WERI-Rb-1 (cell line): Measurements from ENCODE around the gene LRRC19.

Experiments
- DNase-seq: peaks from one replicate; pipeline ENCODE4 v3.0.0-alpha.2; 2020
- H3K27ac ChIP-seq: fragments of 250-450 bp; sonication (Bioruptor Pico); 2 replicates; pipeline ENCODE4 v1.5.1; 2020; ENCODE audit warnings: mild to moderate bottlenecking, moderate library complexity
- H3K27me3 ChIP-seq: fragments of 250-450 bp; sonication (Bioruptor Pico); 2 replicates; pipeline ENCODE4 v1.5.1; 2021; ENCODE audit warnings: mild to moderate bottlenecking, low read depth, moderate library complexity; ENCODE audit not compliant: insufficient read depth, severe bottlenecking
- H3K36me3 ChIP-seq: fragments of 250-450 bp; sonication (Bioruptor Pico); 2 replicates; pipeline ENCODE4 v1.5.1; 2020; ENCODE audit warnings: mild to moderate bottlenecking, moderate library complexity
- H3K4me3 ChIP-seq: 2 replicates; pipeline ENCODE4 v1.5.1; 2011; ENCODE audit warnings: low read depth, mild to moderate bottlenecking, control low read depth, low read length
- H3K9me3 ChIP-seq: fragments of 250-450 bp; sonication (Bioruptor Pico); 2 replicates; pipeline ENCODE4 v1.5.1; 2021; ENCODE audit warnings: mild to moderate bottlenecking, moderate library complexity; ENCODE audit not compliant: severe bottlenecking
- TF ChIP-seq, protein P1 (sequence below): IDR thresholded peaks from 2 replicates; pipeline ENCODE4 v1.5.1; 2011; ENCODE audit warnings: low read depth, mild to moderate bottlenecking, control low read depth, inconsistent platforms, low read length

Gene LRRC19

DNA sequence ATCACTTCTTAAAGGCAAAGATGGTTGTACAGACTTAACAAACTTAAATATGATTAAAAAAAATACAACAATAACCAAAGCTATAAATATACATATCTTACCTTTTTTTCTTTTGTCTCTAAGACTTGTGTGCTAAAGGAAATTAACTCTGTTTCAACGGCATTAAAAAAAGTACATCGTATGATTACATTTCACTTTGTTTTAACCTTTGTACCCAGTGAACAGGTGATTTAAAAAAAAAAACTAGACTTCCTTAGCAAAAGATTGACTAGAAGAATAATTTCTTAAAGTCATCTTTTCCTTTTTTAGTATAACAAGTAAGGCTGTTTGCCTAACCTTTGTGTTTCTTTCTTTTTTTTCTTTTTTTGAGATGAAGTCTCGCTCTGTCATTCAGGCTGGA, at the start of gene LRRC19:
Gene LRRC19, minus strand, starts transcription at position 182 of the 400 bp plus-strand sequence. CDS start 5,978 bp downstream, outside the sequence.
- TF ChIP-seq, protein P1, sequence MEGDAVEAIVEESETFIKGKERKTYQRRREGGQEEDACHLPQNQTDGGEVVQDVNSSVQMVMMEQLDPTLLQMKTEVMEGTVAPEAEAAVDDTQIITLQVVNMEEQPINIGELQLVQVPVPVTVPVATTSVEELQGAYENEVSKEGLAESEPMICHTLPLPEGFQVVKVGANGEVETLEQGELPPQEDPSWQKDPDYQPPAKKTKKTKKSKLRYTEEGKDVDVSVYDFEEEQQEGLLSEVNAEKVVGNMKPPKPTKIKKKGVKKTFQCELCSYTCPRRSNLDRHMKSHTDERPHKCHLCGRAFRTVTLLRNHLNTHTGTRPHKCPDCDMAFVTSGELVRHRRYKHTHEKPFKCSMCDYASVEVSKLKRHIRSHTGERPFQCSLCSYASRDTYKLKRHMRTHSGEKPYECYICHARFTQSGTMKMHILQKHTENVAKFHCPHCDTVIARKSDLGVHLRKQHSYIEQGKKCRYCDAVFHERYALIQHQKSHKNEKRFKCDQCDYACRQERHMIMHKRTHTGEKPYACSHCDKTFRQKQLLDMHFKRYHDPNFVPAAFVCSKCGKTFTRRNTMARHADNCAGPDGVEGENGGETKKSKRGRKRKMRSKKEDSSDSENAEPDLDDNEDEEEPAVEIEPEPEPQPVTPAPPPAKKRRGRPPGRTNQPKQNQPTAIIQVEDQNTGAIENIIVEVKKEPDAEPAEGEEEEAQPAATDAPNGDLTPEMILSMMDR = no peak
- Histone ChIP-seq H3K4me3 (no peak within 1 kb of the TSS), H3K36me3 (no peaks in the 10 kb centered on the region), H3K27ac (no peak within 1 kb of the TSS), H3K27me3 (no peaks in the 10 kb centered on the region), H3K9me3 (no peaks in the 10 kb centered on the region)
- no peak for DNase-seq

GRCh38 chr9:27054841-27055240, 49.4 kb upstream of the LRRC19 start:
- no peaks in the 10 kb centered on the region; the same call in 1 of the 2 replicates for H3K36me3 ChIP-seq
- H3K27ac ChIP-seq = no peak overlapping the region
- TF ChIP-seq, protein P1 = no peak
- no peak overlapping the region for H3K4me3 ChIP-seq
- no peaks in the 10 kb centered on the region for H3K9me3 ChIP-seq
- DNase-seq = no peak
- no peaks in the 10 kb centered on the region for H3K27me3 ChIP-seq

DNA sequence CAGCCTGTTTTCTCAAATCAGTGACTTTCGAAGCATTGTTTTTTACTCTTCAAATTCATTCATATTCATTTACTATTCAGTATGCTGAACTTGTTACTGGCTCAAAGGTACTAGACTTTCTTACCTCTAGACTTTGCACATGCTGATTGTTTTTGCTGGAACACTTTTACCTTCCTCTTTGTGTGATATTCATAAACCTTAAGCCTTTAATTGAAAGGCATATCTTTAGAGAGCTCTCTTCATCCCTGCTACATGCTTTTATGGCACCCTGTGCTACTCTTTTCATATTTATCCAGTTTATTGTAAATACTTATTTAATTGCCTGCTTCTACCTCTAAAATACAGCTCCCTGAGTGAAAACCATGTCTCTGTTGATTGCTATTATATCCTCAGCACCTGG, 48.7 kb upstream of the LRRC19 start:
- TF ChIP-seq, protein P1 = no peak

GRCh38 chr9:27053369-27054022, 48.0 kb upstream of the LRRC19 start:
- no peaks in the 10 kb centered on the region for H3K9me3 ChIP-seq
- no peak overlapping the region for H3K27ac ChIP-seq
- no peaks in the 10 kb centered on the region for H3K27me3 ChIP-seq
- H3K4me3 ChIP-seq = no peak overlapping the region
- TF ChIP-seq, protein P1 = no peak
- DNase-seq = no peak
- no peaks in the 10 kb centered on the region; the same call in 1 of the 2 replicates for H3K36me3 ChIP-seq

More for the DNA sequence above, 48.7 kb upstream of the LRRC19 start:
- H3K27me3 ChIP-seq = no peaks in the 10 kb centered on the region
- no peaks in the 10 kb centered on the region; the same call in 1 of the 2 replicates for H3K36me3 ChIP-seq
- DNase-seq = no peak
- no peak overlapping the region for H3K27ac ChIP-seq
- no peaks in the 10 kb centered on the region for H3K9me3 ChIP-seq
- H3K4me3 ChIP-seq = no peak overlapping the region

DNA sequence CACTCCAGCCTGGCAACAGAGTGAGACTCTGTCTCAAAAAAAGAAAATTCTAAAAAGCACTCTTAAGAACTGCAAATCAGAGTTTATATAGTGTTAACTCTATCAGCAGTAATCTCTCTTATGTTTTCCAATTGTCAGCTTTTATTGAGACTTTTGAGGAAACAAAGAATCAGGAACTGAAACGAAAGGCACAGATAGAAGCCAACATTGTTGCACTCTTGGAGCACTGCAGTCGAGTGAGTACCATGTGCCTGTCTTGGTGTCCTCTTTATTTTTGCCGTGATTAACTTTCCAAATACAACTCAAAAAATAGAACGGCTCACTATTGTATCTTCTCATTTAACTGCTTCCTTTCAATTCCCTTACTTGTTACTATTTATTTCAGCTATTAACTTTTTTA, 41.7 kb upstream of the LRRC19 start:
- H3K27ac ChIP-seq = no peak overlapping the region
- no peaks in the 10 kb centered on the region for H3K9me3 ChIP-seq
- H3K27me3 ChIP-seq = no peaks in the 10 kb centered on the region
- no peak overlapping the region for H3K4me3 ChIP-seq
- no peak for DNase-seq
- TF ChIP-seq, protein P1 = no peak
- no peaks in the 10 kb centered on the region; the same call in 1 of the 2 replicates for H3K36me3 ChIP-seq

- Histone ChIP-seq H3K27me3 (no peaks in the 10 kb centered on the region), H3K36me3 (no peaks in the 10 kb centered on the region; the same call in 1 of the 2 replicates), H3K4me3 (no peak overlapping the region), H3K27ac (peak overlapping the region; percentile 18), H3K9me3 (no peaks in the 10 kb centered on the region)
- peak; percentile 22 for DNase-seq
- TF ChIP-seq, protein P1 = no peak
Observed at GRCh38 chr9:27043176-27043575, 37.7 kb upstream of the LRRC19 start.
